ENCODE results near the gene ORMDL2. TPM values are rescaled to one million over a fixed set of nuclear protein-coding genes. Genes with fewer than 3 reads are reported as not detected.

Gene ORMDL2
- total RNA-seq, 2 donors from 2014 or later, result 6.5 to 17.1 TPM

DNA sequence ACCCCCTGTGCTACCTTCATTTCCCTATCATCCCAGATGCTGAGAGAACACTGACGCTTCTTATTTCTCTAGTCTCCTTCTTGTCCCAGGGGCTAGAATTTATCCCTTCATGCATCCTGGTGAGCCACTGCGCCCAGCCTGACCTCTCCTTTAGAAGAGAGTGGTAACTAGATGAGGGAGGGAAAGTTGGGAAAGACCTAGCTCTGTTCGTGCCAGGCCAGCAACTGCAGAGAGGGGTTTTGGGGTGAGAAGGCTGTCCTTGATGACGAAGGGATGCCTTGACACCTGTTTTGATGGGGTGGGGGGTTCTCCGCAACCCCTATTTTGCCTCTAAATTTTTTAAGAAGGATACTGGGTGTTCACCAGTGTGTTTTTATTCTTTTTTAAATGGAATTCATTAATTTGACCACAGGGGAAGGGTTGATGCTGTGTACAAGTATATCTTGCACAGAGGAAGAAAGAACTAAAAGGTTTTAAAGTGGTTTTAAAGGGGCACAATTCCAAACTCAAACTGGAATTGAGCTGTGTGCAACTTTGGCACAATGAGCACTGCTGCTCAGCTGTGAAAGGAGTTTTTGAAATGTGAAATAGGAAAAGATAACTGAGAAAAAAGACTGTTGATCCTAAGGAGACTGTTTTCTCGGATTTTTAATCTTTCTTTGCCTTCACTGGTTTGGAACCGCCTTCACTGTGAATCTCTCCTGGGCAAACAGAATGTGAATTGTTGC lies 31.9 kb downstream of the ORMDL2 start:
- no peaks in the 10 kb centered on the region for H3K27me3 ChIP-seq
- DNase-seq (ENCODE audit: low spot score), result no peak
- H3K36me3 ChIP-seq, result no peaks in the 10 kb centered on the region
- peaks cover 0 to 39% of the 10 kb centered on the region in 2 donors for H3K4me1 ChIP-seq
- peak overlapping the region; percentile 90 to 97 for H3K27ac ChIP-seq
- H3K9me3 ChIP-seq, result no peaks in the 10 kb centered on the region
- H3K4me3 ChIP-seq, result no peak overlapping the region
- TF ChIP-seq, protein P1, sequence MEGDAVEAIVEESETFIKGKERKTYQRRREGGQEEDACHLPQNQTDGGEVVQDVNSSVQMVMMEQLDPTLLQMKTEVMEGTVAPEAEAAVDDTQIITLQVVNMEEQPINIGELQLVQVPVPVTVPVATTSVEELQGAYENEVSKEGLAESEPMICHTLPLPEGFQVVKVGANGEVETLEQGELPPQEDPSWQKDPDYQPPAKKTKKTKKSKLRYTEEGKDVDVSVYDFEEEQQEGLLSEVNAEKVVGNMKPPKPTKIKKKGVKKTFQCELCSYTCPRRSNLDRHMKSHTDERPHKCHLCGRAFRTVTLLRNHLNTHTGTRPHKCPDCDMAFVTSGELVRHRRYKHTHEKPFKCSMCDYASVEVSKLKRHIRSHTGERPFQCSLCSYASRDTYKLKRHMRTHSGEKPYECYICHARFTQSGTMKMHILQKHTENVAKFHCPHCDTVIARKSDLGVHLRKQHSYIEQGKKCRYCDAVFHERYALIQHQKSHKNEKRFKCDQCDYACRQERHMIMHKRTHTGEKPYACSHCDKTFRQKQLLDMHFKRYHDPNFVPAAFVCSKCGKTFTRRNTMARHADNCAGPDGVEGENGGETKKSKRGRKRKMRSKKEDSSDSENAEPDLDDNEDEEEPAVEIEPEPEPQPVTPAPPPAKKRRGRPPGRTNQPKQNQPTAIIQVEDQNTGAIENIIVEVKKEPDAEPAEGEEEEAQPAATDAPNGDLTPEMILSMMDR (IDR thresholded peaks at IDR 0.05), result no peak

DNA sequence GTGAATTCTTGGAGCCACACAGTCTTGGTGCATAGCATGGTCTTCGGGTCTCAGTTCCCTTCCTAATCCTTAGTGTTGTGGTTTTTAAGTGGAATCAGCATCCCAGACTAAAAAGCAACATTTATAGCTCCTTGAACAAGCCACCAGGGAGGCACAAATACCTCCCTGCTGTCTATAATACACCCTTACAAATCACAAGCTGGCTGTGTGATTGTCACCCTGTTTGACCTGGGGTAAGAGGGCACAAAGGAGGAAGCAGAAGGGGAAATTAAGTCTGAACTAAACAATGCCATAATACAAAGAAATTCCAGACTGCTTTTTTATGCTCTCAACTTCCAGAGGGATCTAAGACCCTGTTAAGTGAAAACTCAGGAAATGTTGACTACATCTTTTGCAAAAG lies 32.6 kb downstream of the ORMDL2 start:
- TF ChIP-seq, protein P1 (IDR thresholded peaks at IDR 0.05), result no peak
- Histone ChIP-seq H3K27me3 (no peaks in the 10 kb centered on the region), H3K4me1 (peaks cover 0 to 39% of the 10 kb centered on the region in 2 donors), H3K36me3 (no peaks in the 10 kb centered on the region), H3K27ac (peak overlapping the region; percentile 90 to 97), H3K9me3 (no peaks in the 10 kb centered on the region), H3K4me3 (no peak overlapping the region)
- no peak for DNase-seq (ENCODE audit: low spot score)

- TF ChIP-seq, protein P1 (IDR thresholded peaks at IDR 0.05), result no peak
- Histone ChIP-seq H3K4me1 (peaks cover 0 to 34% of the 10 kb centered on the region in 2 donors), H3K36me3 (no peaks in the 10 kb centered on the region), H3K4me3 (no peak overlapping the region), H3K27ac (peak overlapping the region; percentile 90 to 97), H3K27me3 (no peaks in the 10 kb centered on the region), H3K9me3 (no peaks in the 10 kb centered on the region)
- DNase-seq (ENCODE audit: low spot score), result no peak
Observed at GRCh38 chr12:55850893-55851292, 33.1 kb downstream of the ORMDL2 start.

DNA sequence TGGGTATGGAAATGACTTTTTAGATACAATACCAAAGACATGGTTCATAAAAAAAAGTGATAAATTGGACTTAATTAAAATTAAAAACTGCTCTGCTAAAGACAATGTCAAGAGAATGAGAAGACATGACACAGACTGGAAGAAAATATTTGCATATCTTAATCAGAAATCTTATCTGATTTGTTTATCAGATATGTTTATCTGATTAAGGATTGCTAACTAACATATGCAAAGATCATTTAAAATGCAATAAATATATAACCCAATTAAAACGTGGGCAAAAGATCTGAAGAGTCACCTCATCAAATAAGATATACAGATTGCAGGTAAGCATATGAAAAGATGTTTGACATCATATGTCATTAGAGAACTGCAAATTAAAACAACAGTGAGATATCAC lies 34.9 kb downstream of the ORMDL2 start:
- Histone ChIP-seq H3K27me3 (no peaks in the 10 kb centered on the region), H3K36me3 (no peaks in the 10 kb centered on the region)
- TF ChIP-seq, protein P1 (IDR thresholded peaks at IDR 0.05), result no peak

GRCh38 chr12:55861396-55861795 lies 43.6 kb downstream of the ORMDL2 start:
- Histone ChIP-seq H3K4me3 (no peak overlapping the region), H3K36me3 (no peaks in the 10 kb centered on the region), H3K27ac (no peak overlapping the region), H3K4me1 (no peaks in the 10 kb centered on the region), H3K27me3 (no peaks in the 10 kb centered on the region), H3K9me3 (peaks cover 0 to 14% of the 10 kb centered on the region in 2 donors)
- DNase-seq (ENCODE audit: low spot score), result no peak
- TF ChIP-seq, protein P1 (IDR thresholded peaks at IDR 0.05), result no peak

More for the DNA sequence above, 34.9 kb downstream of the ORMDL2 start:
- no peak overlapping the region for H3K27ac ChIP-seq
- H3K4me1 ChIP-seq, result peaks cover 0 to 17% of the 10 kb centered on the region in 2 donors
- no peak overlapping the region for H3K4me3 ChIP-seq
- no peak for DNase-seq (ENCODE audit: low spot score)
- no peaks in the 10 kb centered on the region for H3K9me3 ChIP-seq

- Histone ChIP-seq H3K4me3 (no peak overlapping the region), H3K9me3 (peaks cover 0 to 14% of the 10 kb centered on the region in 2 donors), H3K27ac (no peak overlapping the region), H3K4me1 (no peaks in the 10 kb centered on the region), H3K27me3 (no peaks in the 10 kb centered on the region), H3K36me3 (no peaks in the 10 kb centered on the region)
- no peak for DNase-seq (ENCODE audit: low spot score)
- TF ChIP-seq, protein P1 (IDR thresholded peaks at IDR 0.05), result no peak
Observed at GRCh38 chr12:55861871-55862270, 44.0 kb downstream of the ORMDL2 start.
